ENCODE measurements around the gene NAA60. TPM values are rescaled to one million over a fixed set of nuclear protein-coding genes. Genes with fewer than 3 reads are reported as not detected.
"Not testable (repeated sequence)": the region's sequence is repeated elsewhere in the genome, so short reads cannot be mapped to it uniquely, and the experiment has no call there.

NAA60 gene
- total and polyA plus RNA-seq, 8 donors = 25.3 to 155 (median 54.9) TPM

DNA sequence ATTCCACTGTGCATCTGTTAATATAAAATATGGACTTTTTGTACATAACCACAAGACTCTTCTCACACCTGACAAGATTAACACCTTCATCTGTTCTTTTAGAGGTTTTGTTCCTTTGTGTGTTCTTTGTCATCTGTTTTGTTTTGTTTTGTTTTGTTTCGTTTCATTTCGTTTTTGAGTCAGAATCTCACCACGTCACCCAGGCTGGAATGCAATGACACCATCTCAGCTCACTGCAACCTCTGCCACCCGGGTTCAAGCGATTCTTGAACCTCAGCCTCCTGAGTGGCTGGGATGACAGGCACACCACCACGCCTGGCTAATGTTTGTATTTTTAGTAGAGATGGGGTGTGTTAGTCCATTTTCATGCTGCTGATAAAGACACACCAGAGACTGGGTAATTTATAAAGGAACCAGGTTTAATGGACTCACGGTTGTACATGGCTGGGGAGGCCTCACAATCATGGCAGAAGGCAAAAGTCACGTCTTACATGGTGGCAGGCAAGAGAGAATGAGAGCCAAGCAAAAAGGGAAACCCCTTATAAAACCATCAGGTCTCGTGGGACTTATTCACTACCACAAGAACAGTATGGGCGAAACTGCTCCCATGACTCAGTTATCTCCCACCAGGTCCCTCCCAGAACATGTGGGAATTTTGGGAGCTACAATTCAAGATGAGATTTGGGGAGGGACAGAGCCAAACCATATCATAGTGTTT is 29.6 kb downstream of the NAA60 start:
- intact Hi-C loops (cut with DNase I; ENCODE audit: low total_unique reads) = no loop called here
- DNase-seq = no peak
- 74 to 88% (median 80%) methylated on average over 10 of the region's 10 CpGs for WGBS, 5 donors
- Histone ChIP-seq H3K4me1 (peaks cover 26 to 81% (median 63%) of the 10 kb centered on the region in 4 donors), H3K4me3 (no peak overlapping the region), H3K36me3 (peaks cover 0 to 52% (median 33%) of the 10 kb centered on the region in 4 donors), H3K27ac (no peak overlapping the region), H3K9me3 (no peaks in the 10 kb centered on the region), H3K27me3 (no peaks in the 10 kb centered on the region)
- TF ChIP-seq, protein P1, sequence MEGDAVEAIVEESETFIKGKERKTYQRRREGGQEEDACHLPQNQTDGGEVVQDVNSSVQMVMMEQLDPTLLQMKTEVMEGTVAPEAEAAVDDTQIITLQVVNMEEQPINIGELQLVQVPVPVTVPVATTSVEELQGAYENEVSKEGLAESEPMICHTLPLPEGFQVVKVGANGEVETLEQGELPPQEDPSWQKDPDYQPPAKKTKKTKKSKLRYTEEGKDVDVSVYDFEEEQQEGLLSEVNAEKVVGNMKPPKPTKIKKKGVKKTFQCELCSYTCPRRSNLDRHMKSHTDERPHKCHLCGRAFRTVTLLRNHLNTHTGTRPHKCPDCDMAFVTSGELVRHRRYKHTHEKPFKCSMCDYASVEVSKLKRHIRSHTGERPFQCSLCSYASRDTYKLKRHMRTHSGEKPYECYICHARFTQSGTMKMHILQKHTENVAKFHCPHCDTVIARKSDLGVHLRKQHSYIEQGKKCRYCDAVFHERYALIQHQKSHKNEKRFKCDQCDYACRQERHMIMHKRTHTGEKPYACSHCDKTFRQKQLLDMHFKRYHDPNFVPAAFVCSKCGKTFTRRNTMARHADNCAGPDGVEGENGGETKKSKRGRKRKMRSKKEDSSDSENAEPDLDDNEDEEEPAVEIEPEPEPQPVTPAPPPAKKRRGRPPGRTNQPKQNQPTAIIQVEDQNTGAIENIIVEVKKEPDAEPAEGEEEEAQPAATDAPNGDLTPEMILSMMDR (IDR thresholded peaks at IDR 0.05) = no peak
- TF ChIP-seq POLR2A (IDR thresholded peaks at IDR 0.05) (no peak), EP300 (IDR thresholded peaks at IDR 0.05) (no peak), POLR2AphosphoS5 (IDR thresholded peaks at IDR 0.05) (no peak)

- H3K4me3 ChIP-seq; intact Hi-C loops (cut with DNase I; ENCODE audit: low total_unique reads); DNase-seq; H3K27ac ChIP-seq; H3K27me3 ChIP-seq; H3K9me3 ChIP-seq: not testable (repeated sequence)
- peaks cover 0 to 57% (median 38%) of the 10 kb centered on the region in 4 donors for H3K36me3 ChIP-seq
- 80 to 96% (median 85%) methylated on average over 3 of the region's 3 CpGs for WGBS, 5 donors
- peaks cover 20 to 76% (median 59%) of the 10 kb centered on the region in 4 donors for H3K4me1 ChIP-seq
Measured at GRCh38 chr16:3473596-3473943, 30.1 kb downstream of the NAA60 start.

- TF ChIP-seq EP300 (IDR thresholded peaks at IDR 0.05) = no peak
- no peak for TF ChIP-seq POLR2A (IDR thresholded peaks at IDR 0.05)
- TF ChIP-seq POLR2AphosphoS5 (IDR thresholded peaks at IDR 0.05) = no peak
- TF ChIP-seq, protein P1 (IDR thresholded peaks at IDR 0.05) = no peak
- H3K36me3 ChIP-seq = peaks cover 2 to 64% (median 45%) of the 10 kb centered on the region in 4 donors
- intact Hi-C loops (cut with DNase I; ENCODE audit: low total_unique reads) = no loop called here
- no peaks in the 10 kb centered on the region for H3K27me3 ChIP-seq
- no peaks in the 10 kb centered on the region for H3K9me3 ChIP-seq
- no peak overlapping the region for H3K4me3 ChIP-seq
- WGBS, 5 donors = 56 to 75% (median 71%) methylated on average over 14 to 16 of the region's 16 CpGs
- H3K27ac ChIP-seq = no peak overlapping the region
- peaks cover 15 to 69% (median 52%) of the 10 kb centered on the region in 4 donors for H3K4me1 ChIP-seq
- peak in 1 of 2 donors; percentile 33 for DNase-seq
Measured at GRCh38 chr16:3474136-3474779, 30.8 kb downstream of the NAA60 start.

DNA sequence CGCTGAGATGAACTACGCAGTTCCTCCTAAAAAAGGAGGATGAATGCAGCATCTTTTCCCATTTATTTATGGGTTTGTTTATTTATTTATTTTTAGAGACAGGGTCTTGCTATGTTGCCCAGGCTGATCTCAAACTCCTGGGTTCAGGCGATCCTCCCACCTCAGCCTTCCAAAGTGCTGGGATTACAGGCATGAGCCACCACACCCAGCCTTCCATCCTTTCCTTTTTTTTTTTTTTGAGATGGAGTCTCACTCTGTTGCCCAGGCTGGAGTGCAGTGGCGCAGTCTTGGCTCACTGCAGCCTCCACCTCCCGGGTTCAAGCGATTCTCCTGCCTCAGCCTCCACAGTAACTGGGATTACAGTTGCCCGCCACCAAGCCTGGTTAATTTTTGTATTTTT is 31.4 kb downstream of the NAA60 start:
- H3K4me3 ChIP-seq; H3K27ac ChIP-seq; DNase-seq; H3K27me3 ChIP-seq; H3K9me3 ChIP-seq; intact Hi-C loops (cut with DNase I; ENCODE audit: low total_unique reads): not testable (repeated sequence)
- H3K4me1 ChIP-seq = peaks cover 14 to 63% (median 46%) of the 10 kb centered on the region in 4 donors
- H3K36me3 ChIP-seq = peaks cover 8 to 64% (median 49%) of the 10 kb centered on the region in 4 donors
- 89 to 97% (median 95%) methylated on average over 6 to 7 of the region's 7 CpGs for WGBS, 5 donors

DNA sequence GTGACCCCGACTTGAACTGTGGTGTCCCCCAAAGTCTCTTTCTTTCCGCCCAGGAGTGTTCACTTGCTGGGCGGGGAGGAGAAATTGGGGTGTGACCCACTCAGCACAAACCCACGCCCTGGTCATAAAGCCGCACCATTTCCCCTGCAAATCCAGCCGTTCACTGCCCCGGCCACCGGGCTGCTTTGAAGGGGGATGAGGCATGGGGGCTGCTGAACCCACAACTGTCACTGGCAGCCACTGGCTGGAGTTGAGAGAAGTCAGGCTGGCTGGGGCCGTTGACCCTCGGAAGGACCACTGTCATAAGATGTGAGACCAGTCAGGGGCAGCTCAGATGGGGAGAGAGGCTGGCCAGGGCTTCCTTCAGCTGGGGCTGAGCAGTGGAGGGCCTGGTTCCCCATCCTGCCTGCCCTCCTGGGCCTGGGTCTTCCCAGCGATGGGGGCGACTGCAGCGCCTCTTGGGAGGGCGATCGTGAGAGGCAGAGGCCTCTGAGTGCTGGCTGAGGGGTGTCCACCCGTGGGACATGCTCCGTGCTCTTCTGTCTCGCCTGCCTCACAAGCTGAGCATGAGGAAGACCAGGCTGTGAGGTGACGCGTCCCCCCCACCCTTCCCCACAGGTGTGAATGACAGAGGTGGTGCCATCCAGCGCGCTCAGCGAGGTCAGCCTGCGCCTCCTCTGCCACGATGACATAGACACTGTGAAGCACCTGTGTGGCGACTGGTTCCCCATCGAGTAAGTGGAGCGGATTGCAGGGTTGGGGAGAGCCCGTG is 32.3 kb downstream of the NAA60 start:
- Histone ChIP-seq H3K4me1 (peaks cover 11 to 54% (median 38%) of the 10 kb centered on the region in 4 donors), H3K36me3 (peaks cover 12 to 64% (median 52%) of the 10 kb centered on the region in 4 donors), H3K27ac (no peak overlapping the region), H3K4me3 (no peak overlapping the region), H3K27me3 (no peaks in the 10 kb centered on the region), H3K9me3 (no peaks in the 10 kb centered on the region)
- intact Hi-C loops (cut with DNase I; ENCODE audit: low total_unique reads) = no loop called here
- TF ChIP-seq EP300 (IDR thresholded peaks at IDR 0.05) = no peak
- no peak for TF ChIP-seq POLR2AphosphoS5 (IDR thresholded peaks at IDR 0.05)
- TF ChIP-seq, protein P1 (IDR thresholded peaks at IDR 0.05) = no peak
- TF ChIP-seq POLR2A (IDR thresholded peaks at IDR 0.05) = no peak
- 87 to 93% (median 88%) methylated on average over 15 to 29 of the region's 29 CpGs for WGBS, 5 donors
- DNase-seq = no peak

Data from stomach (tissue), 9 donors.